IPS DF 4.7 (cell line): ENCODE results near the gene SERP1.
"Not testable (repeated sequence)": the region's sequence is repeated elsewhere in the genome, so short reads cannot be mapped to it uniquely, and the experiment has no call there.

Source experiments
- DNase-seq: peaks from one replicate; pipeline ENCODE4 v3.0.0-alpha.2; 2013; ENCODE audit warnings: low spot score; ENCODE audit errors: extremely low read depth

The SERP1 gene

DNA sequence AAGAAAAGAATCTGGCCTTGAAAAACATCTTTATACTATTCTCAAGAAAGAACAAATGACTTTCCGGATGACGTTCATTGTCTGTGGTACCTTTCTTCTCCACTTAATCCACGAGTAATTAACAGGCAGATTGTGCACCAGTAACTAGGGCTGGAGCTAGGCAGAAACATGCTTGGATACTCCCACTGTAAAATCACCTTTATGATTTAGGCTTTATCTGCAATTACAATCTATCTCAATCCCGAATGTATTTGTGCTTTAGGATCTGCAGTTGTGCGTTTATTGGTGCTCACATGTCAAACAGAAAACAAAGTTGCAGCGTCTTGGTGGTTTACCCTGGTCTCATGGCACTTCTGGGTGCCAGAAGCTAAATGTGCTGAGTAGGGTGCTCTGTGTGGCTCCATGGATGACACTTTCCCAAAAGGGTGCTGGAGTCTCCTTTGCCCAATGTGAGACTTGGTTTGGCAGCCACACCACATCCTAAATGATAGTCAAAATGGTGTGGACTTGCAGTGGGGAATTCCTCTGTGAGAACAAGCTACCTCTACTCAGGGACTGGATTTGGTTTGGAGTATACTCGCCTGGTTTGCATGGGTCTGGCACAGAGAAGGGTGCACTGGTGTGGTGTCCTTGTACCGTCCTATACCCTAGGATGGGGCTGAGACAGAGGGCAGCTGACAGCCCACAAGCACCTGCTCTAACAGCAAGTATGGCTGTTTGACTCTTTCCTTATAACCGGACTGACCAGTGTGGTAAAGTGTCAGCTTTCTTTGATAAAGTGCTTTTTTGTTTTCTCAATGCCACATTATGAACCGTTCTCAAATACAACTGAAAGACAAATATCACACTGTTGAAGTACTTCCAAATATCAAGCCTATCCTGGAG lies 7.7 kb downstream of the SERP1 start:
- DNase-seq, result no peak

DNA sequence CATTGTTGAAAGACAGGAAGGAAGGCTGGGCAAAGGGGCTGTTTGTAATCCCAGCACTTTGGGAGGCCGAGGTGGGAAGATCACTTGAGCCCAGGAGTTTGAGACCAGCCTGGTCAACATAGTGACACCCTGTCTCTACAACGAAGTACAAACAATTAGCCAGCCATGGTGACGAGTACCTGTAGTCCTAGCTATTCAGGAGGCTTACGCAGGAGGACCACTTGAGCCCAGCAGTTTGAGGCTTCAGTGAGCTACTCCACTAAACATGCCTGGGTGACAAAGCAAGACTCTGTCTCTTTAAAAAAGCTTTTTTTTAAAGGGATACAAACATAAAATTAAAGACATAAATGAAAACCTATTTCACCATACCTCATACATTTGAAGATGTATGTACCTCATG lies 11.1 kb downstream of the SERP1 start:
- DNase-seq, result no peak

DNA sequence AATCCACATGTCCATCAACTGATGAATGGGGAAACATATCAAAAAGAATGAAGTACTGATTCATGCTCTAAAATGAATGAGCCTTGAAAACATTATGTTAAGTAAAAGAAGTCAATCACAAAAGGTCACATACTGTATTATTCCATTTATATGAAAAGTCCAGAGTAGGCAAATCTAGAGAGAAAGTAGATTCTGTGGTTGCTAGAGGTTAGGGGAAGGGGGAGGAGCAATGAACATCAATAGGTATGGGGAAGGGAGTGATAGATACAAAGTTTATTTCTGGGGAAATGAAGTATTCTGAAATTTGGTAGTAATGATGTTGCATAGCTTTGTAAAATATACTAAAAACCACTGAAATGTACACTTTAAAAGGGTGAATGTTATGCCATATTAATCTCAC lies 14.5 kb downstream of the SERP1 start:
- DNase-seq, result no peak

DNA sequence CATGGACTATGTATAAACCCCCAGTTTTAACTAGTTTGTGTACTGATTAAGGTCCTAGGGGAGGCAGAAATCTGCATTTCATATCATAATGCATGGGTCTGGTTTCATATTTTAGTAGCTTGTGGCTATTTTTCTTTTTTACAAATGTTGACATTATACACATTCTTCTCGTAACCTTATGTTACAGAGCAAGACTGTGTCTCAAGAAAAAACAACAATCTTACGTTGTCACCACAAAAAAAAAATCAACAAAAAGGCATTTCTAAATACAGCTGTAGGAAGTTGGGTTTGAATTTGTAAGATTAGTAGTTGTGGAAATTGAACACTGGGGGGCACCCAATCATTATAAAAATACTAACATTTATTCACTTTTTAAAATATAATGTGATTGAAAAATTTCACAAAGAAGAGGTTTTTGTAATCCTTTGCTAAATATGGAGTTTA lies 17.9 kb downstream of the SERP1 start:
- DNase-seq, result no peak

DNA sequence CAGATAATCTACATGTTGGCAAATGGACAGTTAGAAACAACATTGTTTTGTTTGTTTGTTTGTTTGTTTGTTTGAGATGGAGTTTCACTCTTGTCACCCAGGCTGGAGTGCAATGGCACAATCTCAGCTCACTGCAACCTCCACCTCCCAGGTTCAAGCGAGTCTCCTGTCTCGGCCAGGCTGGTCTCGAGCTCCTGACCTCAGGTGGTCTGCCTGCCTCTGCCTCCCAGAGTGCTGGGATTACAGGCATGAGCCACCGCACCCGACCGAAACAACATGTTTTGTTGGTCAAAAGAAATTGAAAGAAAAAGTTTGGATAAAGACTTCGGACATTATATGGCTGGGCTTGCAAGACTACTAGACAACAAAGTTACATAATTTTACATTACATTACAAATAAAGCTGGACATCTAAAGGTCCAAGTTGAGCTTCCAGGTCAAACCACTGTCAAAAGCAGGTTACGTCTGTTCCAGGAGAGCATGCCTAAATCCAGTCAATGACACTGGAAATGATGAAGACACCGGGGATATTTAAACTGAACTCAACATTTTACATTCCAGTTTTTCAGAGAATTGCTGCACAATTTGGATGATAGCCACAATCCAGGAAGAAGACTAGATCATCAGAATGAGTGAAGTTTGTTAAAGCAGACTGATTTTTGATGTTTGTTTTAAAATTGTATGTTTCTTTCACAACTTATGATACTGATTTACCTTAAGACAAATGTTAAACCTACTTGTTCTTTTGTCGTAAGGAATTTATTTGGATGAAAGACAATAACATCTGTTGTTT lies 18.6 kb downstream of the SERP1 start:
- DNase-seq, result no peak

DNA sequence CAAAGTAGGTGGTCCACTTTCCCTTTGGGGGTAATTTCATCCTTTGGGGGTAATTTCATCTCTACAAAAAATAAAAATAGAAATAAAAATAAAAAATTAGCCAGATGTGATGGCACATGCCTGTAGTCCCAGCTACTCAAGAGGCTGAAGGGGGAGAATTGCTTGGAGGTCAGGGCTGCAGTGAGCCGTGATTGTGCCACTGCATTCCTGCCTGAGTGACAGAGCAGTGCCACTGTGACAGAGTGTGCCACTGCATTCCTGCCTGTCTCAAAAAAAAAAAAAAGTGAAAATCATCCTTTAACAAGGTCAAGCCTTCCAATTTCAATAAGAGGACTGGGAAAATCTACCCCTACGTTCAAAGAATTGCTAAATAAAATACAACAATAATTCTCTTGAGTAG lies 22.8 kb downstream of the SERP1 start:
- DNase-seq, result no peak

DNA sequence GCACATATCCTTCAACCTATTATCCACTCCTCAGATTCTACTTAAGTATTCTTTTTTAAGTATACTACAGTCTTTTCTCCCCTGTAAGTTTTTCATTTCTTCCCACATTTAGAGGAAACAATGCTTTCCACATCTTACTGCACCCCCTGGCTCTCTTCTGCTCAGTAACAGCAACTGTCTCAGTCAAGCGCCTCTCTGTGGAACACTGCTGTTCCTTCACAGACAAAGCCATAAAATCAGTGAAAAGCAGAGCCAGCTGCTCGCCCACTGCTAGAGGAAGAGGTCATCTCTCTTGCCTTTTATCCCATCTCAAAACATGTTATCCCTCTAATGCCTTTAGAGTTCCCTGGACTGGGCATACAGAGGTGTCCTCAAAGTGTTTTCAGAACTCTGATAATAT lies 24.8 kb downstream of the SERP1 start:
- DNase-seq, result no peak

DNA sequence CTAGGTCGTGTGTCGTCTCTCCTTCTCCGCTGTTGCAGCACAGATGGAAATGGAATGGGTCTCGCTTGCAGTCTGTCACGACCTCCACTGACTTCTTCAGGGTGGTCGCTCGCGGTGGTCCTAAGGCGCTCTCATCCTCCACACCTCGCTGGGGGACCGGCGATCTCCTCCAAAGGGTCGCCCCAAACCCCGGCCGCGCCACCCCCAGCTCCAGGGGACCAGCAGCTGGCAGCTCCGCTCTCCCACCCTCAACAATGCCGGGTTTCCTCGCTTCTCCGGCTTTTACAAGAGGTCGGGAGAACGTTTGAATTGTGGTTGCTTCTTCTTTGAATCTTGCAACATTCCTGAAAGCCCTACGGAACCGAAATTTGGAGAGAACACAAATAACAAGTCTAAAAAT lies 25.9 kb downstream of the SERP1 start:
- no peak for DNase-seq

DNA sequence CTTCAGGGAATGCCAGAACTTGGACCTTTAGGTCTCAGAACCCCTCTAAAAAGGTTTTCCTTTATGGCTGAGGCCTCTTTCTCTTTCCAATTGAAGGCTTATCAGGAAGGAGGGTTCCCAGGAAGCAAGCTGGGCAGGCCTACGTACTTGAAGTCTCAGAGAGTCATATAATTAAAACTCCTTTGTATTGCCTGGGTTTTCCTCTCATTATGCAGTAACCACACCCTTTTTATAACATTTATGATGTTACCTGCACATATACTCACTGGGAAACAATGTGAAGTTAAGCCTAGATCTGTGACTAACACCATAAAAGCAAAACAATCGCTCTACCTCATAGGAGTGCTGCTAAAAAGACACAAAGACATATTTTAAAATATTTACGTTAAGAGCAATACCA lies 27.3 kb downstream of the SERP1 start:
- DNase-seq, result no peak

DNA sequence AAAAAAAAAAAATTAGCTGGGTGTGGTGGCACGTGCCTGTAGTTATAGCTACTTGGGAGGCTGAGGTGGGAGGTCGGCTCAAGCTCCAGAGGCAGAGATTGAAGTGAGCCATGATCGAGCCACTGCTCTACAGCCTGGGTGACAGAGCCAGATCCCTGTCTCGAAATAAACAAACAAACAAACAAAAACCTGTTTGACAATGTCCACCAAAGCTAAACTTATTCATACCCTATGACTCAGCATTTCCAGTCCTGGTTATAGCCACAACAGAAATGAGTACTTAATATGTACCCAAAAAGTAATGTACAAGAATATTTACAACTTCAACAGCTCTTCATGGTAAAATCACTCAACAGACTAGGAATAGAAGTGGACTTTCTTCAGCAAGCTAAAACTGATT lies 31.1 kb downstream of the SERP1 start:
- DNase-seq, result no peak

DNA sequence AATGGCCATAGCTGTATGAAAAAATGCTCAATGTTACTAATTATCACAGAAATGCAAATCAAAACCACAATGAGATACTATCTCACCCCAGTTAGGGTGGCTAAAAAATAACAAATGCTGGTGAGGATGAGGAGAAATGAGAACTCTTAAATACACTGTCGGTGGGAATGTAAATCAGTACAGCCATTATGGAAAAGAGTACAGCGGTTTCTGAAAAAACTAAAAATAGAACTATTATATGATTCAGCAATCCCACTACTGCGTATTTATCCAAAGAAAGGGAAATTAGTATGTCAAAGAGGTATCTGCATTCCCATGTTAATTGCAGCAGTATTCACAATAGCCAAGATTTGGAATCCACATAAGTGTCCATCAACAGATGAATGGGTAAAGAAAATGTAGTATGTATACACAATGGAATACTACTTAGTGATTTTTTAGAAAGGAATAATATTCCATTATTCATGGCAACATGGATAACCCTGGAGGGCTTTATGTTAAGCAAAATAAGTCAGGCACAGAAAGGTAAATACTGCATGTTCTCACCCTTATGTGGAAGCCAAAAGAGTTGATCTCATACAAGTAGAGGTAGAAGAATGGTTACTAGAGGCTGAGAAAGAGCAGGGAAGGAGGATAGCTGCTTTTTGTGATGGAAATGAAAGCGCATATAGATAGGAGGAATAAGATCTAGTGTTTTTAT lies 35.0 kb downstream of the SERP1 start:
- no peak for DNase-seq

DNA sequence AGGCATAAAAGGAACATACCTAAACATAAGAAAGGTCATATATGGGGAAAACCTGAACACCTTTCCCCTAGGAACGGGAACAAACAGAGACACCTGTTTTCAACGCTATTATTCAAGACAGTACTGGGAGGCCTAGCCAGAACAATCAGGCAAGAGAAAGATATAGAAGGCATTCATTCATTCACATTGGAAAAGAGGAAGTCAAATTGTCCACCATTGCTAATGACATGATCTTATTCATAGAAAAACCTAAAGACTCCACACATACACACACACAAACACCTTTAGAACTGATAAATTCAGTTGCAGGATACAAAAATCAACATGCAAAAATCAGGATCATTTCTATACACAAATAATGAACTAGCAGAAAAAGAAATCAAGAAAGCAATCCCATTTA lies 36.5 kb downstream of the SERP1 start:
- no peak for DNase-seq

DNA sequence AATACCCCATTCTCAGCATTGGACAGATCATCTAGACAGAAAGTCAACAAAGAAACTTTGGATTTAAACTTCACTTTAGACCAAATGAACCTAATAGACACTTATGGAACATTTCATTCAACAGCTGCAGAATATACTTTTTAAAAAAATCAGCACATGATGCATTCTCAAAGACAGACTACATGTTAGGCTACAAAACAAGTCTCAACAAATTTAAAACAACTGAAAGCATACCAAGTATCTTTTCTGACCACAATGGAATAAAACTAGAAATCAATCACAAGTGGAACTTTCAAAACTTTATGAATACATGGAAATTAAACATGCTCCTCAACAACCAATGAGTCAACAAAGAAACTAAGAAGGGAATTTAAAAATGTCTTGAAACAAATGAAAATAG lies 37.9 kb downstream of the SERP1 start:
- DNase-seq, result no peak

DNA sequence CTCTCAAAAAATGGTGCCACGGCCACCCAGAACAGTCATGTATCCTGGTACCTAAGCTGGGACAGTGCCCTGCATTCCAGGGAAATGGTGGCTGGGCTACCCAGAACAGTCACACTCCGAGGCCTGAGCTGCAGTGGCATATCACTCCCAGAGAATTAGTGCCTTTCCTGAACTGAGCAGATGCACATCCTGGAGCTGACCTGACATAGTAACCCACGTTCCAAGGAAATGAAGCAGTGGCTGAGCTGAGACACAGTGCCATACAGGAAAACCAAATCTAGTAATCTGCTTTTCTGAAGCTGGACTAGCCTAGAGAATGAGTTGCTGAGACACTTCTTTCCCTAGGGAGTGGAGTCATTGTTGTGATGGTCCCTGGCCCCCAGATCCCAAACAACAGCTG lies 41.8 kb downstream of the SERP1 start:
- DNase-seq, result no peak

DNA sequence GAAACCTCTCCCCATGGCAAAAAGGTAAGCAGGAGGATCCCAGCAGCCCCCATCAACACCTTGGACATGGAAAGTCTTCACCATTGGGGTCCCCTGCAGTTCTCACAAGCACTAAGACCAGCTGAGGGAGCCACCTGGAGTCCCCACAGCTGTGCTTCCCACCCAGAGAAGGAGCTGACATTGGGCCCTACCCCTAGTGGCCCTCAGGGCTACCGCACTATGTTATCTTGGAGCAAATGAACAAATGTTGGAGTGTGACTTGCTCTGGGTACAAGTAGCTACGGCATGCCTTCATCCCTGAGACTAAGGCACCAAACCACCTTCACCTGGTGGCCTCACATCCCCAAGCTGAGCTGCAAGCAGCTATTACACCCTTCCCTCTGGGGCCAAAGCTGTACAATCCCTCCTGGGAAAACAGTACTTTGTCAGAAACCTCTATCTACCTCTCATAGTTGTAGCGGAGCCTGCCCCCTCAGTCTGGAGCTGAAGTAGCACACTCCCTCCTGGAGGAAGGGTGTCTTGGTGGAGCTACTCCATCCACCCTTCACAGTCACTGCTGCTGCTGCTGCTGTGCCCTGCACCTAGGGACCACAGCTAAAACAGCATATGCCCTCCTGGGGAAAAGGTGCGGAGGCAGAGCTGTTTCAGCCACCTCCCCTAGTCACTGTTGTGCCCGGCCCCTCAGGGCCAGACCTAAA lies 42.7 kb downstream of the SERP1 start:
- no peak for DNase-seq

DNA sequence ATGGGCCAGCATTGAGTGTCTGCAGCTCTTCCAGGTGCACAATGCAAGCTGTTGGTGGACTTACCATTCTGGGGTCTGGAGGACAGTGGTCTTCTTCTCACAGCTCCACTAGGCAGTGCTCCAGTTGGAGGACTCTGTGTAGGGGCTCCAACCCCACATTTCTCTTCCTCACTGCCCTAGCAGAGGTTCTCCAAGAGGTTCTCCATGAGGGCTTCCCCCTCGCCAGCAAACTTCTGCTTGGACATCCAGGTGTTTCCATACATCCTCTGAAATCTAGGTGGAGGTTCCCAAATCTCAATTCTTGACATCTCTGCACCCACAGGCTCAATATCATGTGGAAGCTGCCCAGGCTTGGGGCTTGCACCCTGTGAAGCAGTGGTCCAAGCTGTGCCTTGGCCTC lies 45.3 kb downstream of the SERP1 start:
- DNase-seq, result not testable (repeated sequence)

DNA sequence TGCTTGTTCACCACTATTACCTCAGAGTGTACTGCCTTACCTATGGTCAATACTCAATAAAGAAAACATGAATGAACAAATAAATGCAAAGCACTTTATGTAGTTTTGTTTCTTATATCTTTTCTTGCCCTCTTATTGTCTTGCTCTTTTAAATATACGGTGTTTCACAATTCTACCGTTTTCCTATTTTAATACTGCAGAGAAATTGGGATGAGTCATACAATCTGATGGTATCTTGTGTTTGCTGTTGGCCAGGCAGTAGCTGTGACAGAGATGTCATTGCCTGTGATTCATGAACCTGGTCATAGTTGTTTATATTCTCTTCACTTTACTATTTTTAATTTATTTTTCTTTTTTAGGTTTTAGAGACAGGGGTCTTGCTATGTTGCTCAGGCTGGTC lies 48.3 kb downstream of the SERP1 start:
- no peak for DNase-seq

DNA sequence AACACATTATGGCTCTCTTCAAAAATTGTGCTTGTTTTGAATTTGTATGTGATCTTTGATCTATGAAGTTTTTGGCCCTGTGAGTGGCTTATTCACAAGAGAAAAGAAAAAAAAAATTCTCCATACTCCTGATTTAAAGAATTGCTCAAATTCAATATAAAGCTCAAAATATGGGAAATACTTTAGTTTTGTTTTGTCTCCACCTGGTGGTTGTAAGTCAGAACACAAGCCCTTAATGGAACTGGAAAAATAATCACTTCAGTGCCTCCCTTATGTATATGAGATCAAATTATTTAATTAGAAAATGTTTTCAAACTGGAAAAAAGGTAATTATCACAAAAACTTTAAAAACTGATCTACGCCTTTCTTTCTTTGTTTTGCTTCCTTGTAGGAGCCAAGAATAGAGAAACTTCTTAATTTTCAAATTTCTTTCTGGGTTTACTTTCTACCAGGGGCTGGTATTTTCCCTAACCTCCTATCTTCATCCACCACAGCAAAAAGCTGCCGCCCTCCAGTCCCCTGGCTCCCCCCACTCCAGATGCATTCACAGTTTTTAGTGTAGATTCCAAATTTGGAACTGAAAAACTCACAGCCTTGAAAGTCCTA lies 50.6 kb downstream of the SERP1 start:
- no peak for DNase-seq

DNA sequence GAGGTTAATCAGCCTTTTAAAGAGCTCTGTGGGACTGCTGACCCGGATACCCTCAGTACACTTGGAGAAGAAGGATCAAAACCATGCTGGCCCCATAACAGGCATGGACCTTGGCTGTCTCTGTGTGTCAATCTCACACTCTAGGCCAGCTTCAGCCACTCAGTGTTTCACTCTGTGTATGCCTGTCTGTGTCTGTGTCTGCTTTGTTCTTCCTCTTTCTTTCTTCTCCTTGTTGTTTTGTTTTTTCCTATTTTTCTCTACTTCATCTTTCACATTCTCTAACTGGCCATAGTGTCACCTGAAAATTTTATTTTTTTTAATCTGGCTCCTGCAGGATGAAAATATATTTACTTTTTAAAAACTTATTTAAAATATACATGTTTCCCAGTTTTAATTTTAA lies 51.1 kb downstream of the SERP1 start:
- no peak for DNase-seq

DNA sequence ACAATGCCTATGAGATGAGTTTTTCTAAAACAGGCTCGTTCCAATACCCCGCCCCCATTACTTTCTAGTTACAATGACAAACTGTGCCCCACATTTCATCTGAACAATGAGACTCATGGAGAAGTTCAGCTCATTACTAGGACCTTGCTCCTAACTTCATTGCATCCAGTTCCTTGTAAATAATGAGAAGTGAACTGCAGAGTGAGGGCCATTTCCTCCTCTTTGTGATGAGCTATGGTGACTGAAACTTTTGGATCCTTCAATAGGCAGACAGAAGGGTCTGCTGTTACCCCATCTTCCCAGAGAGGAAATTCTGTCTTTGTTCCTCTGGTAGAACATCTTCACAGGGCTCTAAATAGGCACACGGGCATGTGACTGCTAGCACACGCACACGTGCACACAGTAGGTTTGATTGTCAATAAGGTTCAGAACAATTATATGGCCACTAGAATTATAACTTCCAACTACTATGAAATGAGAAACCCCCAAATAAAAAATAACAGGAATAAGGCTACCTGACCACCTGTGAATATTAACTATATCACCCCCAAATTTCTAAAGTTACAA lies 51.8 kb downstream of the SERP1 start:
- no peak for DNase-seq
